LNCaP clone FGC (cell line): ENCODE measurements around the gene RDH8.

ENCODE experiments used
- DNase-seq: peaks from one replicate; pipeline ENCODE4 v3.0.0-alpha.2; 2011; ENCODE audit warnings: low read depth
- H3K4me3 ChIP-seq: 2 replicates; pipeline ENCODE4 v1.5.1; 2011; ENCODE audit warnings: mild to moderate bottlenecking, low read depth, low read length, control low read depth
- TF ChIP-seq, protein P1 (sequence below): IDR thresholded peaks from 2 replicates; pipeline ENCODE4 v1.5.1; 2012; ENCODE audit warnings: mild to moderate bottlenecking; ENCODE audit not compliant: control insufficient read depth, insufficient read depth; ENCODE audit errors: extremely low read depth

RDH8 gene

DNA sequence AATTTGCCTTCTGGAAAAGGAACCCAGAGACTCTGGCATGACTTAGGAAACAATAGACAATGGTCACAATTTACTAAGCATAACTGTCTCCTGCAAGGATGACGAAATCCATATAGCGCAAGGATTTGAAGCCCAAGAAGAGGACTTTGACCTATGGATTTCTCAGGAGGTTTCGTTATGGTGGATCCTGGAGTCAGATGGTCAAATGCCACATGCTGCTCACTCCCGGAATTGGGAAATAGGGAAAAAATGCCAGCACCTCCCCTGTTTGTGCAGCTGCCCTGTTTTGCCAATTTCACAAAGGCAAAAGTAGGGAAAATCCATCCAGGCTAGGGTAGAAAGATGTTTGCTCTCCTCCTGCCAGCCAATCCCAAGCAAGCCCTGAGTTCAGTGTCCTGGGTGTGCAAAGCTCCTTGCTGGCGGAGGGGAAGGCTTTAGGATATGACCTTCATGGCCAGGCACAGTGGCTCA lies 23.4 kb downstream of the RDH8 start:
- no peak overlapping the region for H3K4me3 ChIP-seq
- no peak for DNase-seq
- TF ChIP-seq, protein P1, sequence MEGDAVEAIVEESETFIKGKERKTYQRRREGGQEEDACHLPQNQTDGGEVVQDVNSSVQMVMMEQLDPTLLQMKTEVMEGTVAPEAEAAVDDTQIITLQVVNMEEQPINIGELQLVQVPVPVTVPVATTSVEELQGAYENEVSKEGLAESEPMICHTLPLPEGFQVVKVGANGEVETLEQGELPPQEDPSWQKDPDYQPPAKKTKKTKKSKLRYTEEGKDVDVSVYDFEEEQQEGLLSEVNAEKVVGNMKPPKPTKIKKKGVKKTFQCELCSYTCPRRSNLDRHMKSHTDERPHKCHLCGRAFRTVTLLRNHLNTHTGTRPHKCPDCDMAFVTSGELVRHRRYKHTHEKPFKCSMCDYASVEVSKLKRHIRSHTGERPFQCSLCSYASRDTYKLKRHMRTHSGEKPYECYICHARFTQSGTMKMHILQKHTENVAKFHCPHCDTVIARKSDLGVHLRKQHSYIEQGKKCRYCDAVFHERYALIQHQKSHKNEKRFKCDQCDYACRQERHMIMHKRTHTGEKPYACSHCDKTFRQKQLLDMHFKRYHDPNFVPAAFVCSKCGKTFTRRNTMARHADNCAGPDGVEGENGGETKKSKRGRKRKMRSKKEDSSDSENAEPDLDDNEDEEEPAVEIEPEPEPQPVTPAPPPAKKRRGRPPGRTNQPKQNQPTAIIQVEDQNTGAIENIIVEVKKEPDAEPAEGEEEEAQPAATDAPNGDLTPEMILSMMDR: no peak

GRCh38 chr19:10037367-10037766 lies 24.1 kb downstream of the RDH8 start:
- DNase-seq: no peak

DNA sequence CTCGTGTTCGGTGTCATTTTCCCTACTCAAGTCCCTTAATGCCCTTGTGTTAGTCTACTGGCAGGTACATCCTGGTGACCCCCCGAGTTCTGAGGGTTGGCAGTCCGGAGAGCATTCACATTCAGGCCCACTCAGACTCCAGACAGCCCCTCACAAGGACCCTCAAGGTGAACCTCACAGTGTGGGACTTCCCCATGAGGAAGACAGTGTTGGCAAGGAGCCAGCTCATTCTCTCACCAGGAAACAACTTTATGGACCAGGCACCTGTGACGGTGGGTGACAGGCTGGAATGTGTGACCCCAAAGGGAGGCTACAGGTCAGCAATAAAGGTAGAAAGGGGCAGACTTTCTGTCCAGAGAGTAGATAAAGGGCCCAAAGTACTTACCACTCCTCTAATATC lies 24.5 kb downstream of the RDH8 start:
- TF ChIP-seq, protein P1: no peak
- H3K4me3 ChIP-seq: no peak overlapping the region
- no peak for DNase-seq

More at GRCh38 chr19:10037367-10037766, 24.1 kb downstream of the RDH8 start:
- TF ChIP-seq, protein P1: no peak
- H3K4me3 ChIP-seq: no peak overlapping the region

- TF ChIP-seq, protein P1: no peak
- no peak overlapping the region for H3K4me3 ChIP-seq
- peak; percentile 8 for DNase-seq
Measured at GRCh38 chr19:10043286-10043927, 30.1 kb downstream of the RDH8 start.

DNA sequence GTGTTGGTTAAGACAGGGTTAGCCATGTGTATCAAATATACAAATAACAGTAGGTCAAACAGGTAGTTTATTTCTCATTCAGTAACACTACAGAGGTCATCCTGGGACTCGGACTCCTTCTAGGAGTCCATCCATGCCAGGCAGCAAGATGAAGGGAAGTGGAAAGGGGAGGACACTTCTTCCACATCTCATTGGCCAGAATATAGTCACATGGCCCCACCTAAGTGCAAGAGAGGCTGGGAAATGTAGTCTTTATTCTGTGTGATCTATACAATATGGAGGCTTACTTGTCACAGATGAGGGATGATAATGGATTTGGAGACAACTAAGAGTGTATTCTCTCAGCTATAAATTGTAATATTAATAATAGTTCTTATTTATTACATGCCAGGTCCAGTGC lies 31.1 kb downstream of the RDH8 start:
- no peak for DNase-seq
- H3K4me3 ChIP-seq: no peak overlapping the region
- TF ChIP-seq, protein P1: no peak

DNA sequence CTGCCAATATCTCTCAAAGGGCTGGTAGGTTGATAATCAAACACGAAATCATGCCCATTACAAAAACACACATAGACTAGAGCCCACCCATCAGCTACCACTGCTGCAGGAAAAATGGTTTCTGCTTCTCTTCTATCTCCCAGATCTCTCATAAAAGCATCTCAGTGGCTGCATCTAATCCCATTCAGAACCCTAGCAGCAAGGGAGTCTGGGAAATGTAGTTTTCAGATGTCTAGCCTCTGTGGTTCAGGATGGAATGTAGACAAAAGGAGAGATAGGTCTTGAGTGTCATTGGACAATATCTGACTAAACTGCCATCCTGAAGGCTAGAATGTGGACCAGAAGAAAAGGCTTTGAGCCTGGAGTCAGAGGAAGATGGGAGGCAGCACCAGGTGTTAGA lies 32.1 kb downstream of the RDH8 start:
- TF ChIP-seq, protein P1: no peak
- DNase-seq: no peak
- no peak overlapping the region for H3K4me3 ChIP-seq

DNA sequence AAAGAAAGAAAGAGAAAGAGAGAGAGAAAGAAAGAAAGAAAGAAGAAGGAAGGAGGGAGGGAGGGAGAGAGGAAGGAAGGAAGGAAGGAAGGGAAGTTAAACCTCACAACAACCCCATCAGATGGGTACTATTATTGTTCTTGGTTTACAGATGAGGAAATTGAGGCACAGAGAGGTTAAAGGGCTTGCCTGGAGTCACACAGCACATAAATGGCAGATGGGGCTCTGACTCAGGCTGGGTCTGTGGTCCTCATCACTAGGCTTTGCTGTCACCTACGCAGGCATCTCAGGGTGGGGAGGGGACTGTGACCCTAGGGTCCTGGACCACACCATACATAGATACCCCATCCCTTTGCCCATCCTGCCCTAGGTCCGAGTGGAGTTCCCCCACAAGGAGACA lies 36.3 kb downstream of the RDH8 start:
- no peak overlapping the region for H3K4me3 ChIP-seq
- no peak for DNase-seq
- TF ChIP-seq, protein P1: no peak
